ENCODE results near the gene KCNAB3.
A peak's percentile ranks its signal among the peaks of the same experiment; 100 is the strongest.

KCNAB3 gene

GRCh38 chr17:7929158-7930023 is at the start of gene KCNAB3:
Gene KCNAB3, minus strand, starts transcription at chr17:7929856. Its CDS starts 421 bp downstream, at chr17:7929435.
- DNase-seq (ENCODE audit: low spot score) = peak; percentile 68
- TF ChIP-seq CTCF (IDR thresholded peaks at IDR 0.05; ENCODE audit: borderline replicate concordance, control extremely low read depth, extremely low read depth, insufficient read depth, missing control alignments) = no peak
- in situ Hi-C loops (cut with MboI; ENCODE audit: low sequenced_read_pairs, unreplicated experiment) = no loop called here

- in situ Hi-C loops (cut with MboI; ENCODE audit: low sequenced_read_pairs, unreplicated experiment) = no loop called here
- no peak for TF ChIP-seq CTCF (IDR thresholded peaks at IDR 0.05; ENCODE audit: borderline replicate concordance, control extremely low read depth, extremely low read depth, insufficient read depth, missing control alignments)
- no peak for DNase-seq (ENCODE audit: low spot score)
Measured at GRCh38 chr17:7977805-7978204, 48.1 kb upstream of the KCNAB3 start.

- no peak for DNase-seq (ENCODE audit: low spot score)
- no peak for TF ChIP-seq CTCF (IDR thresholded peaks at IDR 0.05; ENCODE audit: borderline replicate concordance, control extremely low read depth, extremely low read depth, insufficient read depth, missing control alignments)
- in situ Hi-C loops (cut with MboI; ENCODE audit: low sequenced_read_pairs, unreplicated experiment) = no loop called here
Measured at GRCh38 chr17:7977039-7977438, 47.4 kb upstream of the KCNAB3 start.

- in situ Hi-C loops (cut with MboI; ENCODE audit: low sequenced_read_pairs, unreplicated experiment) = no loop called here
- DNase-seq (ENCODE audit: low spot score) = no peak
- no peak for TF ChIP-seq CTCF (IDR thresholded peaks at IDR 0.05; ENCODE audit: borderline replicate concordance, control extremely low read depth, extremely low read depth, insufficient read depth, missing control alignments)
Measured at GRCh38 chr17:7974638-7975131, 45.0 kb upstream of the KCNAB3 start.

GRCh38 chr17:7972131-7972785 is 42.6 kb upstream of the KCNAB3 start:
- no peak for TF ChIP-seq CTCF (IDR thresholded peaks at IDR 0.05; ENCODE audit: borderline replicate concordance, control extremely low read depth, extremely low read depth, insufficient read depth, missing control alignments)
- no peak for DNase-seq (ENCODE audit: low spot score)

GRCh38 chr17:7971651-7972050 is 42.0 kb upstream of the KCNAB3 start:
- in situ Hi-C loops (cut with MboI; ENCODE audit: low sequenced_read_pairs, unreplicated experiment) = no loop called here
- DNase-seq (ENCODE audit: low spot score) = no peak
- TF ChIP-seq CTCF (IDR thresholded peaks at IDR 0.05; ENCODE audit: borderline replicate concordance, control extremely low read depth, extremely low read depth, insufficient read depth, missing control alignments) = no peak

More at GRCh38 chr17:7972131-7972785, 42.6 kb upstream of the KCNAB3 start:
- in situ Hi-C loops (cut with MboI; ENCODE audit: low sequenced_read_pairs, unreplicated experiment) = no loop called here

Measured in GM13976 (cell line).